Adrenal gland (tissue), 5 donors: ENCODE data around the gene AIF1.

ENCODE experiments used
- CTCF ChIP-seq, 6 experiments: fragments of 450-650 bp in 4 of 6; fragments of 200-600 bp in 2 of 6; sonication (generic) in 1 of 6; IDR thresholded peaks; 1 replicate in 5 of 6; 2 replicates in 1 of 6; pipeline versions ENCODE4 v1.5.1 to v1.8.0; 2016 to 2021; ENCODE audit warnings: antibody characterized with exemption in 6 of 6, mild to moderate bottlenecking in 2 of 6, moderate library complexity in 1 of 6
- POLR2A ChIP-seq, 2 donors: fragments of 450-650 bp; IDR thresholded peaks; one replicate each; pipeline ENCODE4 v1.6.1; 2017; ENCODE audit warnings: antibody characterized with exemption in 2 of 2, mild to moderate bottlenecking in 2 of 2, moderate library complexity in 1 of 2
- donor health status: DM: no; HTN: no; CAD: no.

GRCh38 chr6:31631681-31632278 is 16.7 kb downstream of the AIF1 start:
- TF ChIP-seq CTCF (IDR thresholded peaks at IDR 0.05) (no peak), POLR2A (IDR thresholded peaks at IDR 0.05) (no peak)
